NCI-H1092 treated with DMSO at 0.1 percent for 48 hours (cell line): Measurements from ENCODE around the gene CPAMD8.
"Not testable (repeated sequence)": the region's sequence is repeated elsewhere in the genome, so short reads cannot be mapped to it uniquely, and the experiment has no call there.

Experiments used
- DNase-seq: peaks from one replicate; lab custom pipeline; 2025; lab: John Stamatoyannopoulos, UW

The CPAMD8 gene

DNA sequence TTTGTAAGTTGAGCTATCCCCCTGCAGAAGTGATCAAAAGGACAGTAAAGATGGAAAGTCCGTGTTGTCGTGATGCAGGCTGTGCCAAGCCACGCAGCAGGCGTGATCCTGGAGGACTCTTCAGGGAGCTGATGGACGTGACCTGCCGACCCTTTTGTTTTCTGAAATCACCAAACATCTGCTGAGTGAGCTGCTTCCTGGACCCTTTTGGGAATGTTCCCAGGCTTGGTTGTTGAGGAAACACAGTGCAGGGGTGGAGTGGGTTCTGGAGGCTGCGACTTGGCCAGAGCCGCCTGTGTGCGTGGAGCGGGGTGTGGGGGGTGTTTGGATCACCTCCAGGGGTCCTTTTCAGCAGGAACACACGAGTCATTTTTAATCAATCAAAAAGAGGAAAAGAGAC lies 15.4 kb upstream of the CPAMD8 start:
- DNase-seq = peak; percentile 63

DNA sequence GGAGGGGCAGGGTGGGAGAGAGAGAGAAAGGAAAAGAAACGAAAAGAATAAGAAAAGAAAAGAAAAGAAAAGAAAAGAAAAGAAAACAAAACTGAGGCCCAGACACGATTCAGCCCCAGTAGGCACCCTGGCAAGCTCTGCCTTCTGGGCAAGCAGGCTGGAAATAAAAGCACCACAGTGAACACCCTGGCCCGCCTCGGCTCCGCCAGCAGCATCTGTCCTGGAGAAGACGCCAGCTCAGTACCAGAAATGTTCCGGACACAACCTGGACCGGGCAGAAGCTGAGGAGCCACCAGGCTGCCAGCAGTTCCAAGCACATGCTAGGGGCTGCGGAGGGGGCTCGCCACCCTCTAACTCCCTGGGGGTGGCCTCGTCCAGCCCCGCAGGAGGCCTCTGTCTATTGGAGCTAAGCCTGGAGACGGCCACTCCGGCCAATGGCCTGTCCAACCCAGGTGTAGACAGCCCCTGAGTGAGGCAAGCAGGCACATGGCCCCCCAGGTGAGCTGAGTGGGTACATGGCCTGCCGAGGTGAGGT lies 11.4 kb upstream of the CPAMD8 start:
- DNase-seq = no peak

- no peak for DNase-seq
These were observed 10.6 kb upstream of the CPAMD8 start for GRCh38 chr19:17037184-17037583.

- DNase-seq = no peak
These were observed 10.0 kb upstream of the CPAMD8 start for GRCh38 chr19:17036640-17037039.

DNA sequence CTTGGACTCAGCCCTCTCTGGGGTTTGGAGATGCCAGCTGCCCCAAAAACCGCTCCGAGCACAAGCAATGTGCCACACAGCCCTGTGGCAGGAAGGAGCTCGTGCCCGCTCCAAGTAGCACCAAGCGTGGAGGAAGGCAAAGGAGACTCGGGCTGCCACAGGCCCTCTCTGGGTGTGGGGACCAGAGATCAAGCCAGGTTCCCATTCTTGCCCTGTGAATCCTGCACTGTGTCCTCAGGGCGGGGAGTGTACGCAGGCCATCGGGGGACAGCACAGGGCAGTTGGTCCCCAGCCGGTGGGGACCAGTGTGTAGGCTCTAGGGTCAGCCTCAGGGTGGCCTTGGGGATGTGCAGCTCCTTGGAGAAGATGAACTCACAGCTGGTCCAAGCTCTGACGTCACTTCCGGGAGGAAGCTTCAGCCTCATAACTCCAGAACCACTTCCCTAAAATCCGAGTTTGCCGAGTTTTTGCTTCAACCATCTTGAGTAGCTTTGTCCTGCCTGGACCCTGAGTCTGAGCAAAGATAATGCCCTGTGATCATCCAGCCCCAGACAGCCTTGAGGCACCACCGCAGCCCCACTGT lies 9.3 kb upstream of the CPAMD8 start:
- DNase-seq = no peak

GRCh38 chr19:17031741-17032140 lies 5.1 kb upstream of the CPAMD8 start:
- DNase-seq = no peak

DNA sequence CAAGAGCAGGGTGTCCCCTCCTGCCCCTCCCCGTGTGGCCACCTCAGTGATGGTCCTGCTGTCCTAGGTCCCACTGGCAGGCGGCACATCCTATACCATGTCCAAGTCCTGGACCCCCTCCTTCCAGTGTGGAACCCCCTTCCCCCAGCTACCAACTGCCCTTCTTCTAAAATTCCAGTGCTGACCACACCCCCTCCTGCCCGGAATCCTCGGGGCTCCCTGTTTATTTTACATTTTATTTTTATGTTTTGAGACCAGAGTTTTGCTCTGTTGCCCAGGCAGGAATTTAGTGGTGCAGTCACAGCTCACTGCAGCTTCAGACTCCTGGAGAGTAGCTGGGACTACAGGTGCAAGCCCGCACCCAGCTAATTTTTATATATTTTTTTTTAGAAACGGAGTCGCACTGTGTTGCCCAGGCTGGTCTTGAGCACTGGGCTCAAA lies 945 bp upstream of the CPAMD8 start:
- no peak for DNase-seq

- DNase-seq = no peak
These were observed 485 bp downstream of the CPAMD8 start for GRCh38 chr19:17025991-17026658.

- DNase-seq = no peak
These were observed 1.2 kb downstream of the CPAMD8 start for GRCh38 chr19:17025361-17025760.

- not testable (repeated sequence) for DNase-seq
These were observed 1.7 kb downstream of the CPAMD8 start for GRCh38 chr19:17024941-17025340.

DNA sequence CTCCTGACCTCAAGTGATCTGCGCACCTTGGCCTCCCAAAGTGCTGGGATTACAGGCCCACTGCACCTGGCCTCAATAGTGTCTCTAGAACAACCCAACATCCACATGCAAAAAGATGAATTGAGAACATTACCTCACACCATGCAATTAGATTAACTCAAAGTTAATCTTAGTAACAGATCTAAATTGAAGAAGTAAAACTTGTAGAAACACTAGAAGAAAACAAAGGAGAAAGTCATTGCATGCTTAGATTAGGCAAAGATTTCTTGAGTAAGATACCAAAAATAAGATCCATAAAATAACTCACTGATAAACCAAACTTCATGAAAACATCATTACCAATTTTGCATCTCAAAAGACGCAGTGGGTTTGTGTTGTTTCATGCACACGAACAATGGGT lies 2.8 kb downstream of the CPAMD8 start:
- no peak for DNase-seq

DNA sequence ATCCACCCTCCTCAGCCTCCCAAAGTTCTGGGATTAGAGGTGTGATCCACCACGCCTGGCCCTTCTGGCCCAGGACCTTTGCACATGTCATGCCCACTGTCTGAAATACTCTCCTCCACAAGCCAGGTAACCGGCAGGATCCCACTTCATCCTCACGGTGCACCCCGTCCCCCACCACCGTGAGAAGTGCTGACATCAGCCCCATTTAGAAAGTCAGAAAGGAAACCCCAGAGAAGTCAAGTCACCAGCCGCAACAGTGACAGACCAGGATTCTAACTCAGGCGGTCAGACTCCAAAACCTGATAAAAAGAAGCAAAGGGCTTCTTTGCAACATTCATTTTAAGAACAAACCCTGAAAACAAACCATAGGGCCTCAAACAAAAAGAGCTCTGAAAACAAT lies 3.9 kb downstream of the CPAMD8 start:
- no peak for DNase-seq

GRCh38 chr19:17021793-17022590 lies 4.6 kb downstream of the CPAMD8 start:
- no peak for DNase-seq

- DNase-seq = no peak
These were observed 5.3 kb downstream of the CPAMD8 start for GRCh38 chr19:17021328-17021727.

DNA sequence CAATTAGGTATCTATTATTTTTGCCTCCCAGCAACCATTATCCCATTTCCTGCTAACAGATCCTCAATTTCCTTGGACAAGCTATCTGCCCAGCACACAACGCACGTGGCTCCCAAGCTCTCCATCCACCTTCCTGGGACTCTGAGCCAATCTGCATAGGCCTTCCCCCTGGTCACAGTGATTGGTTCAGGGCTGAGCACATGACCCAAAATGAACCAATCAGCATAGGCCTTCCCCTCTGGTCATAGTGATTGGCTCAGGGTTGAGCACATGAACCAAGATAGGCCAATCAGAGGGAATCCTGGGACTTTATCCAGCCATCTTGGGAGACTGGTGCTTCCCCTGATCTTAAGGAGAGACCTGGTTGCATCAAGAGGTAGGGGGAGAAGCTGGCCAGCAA lies 5.8 kb downstream of the CPAMD8 start:
- no peak for DNase-seq

DNA sequence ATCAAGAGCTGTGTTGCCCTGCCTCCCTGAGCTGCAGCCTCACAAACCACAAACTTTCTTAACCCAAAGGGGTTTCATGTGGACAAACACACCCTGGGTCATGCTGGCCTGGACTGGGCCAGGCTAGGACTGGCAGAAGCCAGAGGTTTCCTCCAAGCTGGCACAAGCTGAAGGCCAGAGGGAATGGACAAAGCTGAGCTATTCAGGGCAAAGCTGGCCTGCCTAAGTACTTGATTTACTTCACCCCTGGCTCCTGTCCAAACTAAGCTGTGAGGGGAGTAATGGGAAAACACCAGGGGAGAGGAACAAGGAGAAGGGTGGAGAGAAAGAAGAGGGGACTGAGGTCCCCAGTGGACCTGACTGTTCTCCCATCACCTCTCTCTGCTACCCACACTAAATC lies 6.2 kb downstream of the CPAMD8 start:
- DNase-seq = no peak

DNA sequence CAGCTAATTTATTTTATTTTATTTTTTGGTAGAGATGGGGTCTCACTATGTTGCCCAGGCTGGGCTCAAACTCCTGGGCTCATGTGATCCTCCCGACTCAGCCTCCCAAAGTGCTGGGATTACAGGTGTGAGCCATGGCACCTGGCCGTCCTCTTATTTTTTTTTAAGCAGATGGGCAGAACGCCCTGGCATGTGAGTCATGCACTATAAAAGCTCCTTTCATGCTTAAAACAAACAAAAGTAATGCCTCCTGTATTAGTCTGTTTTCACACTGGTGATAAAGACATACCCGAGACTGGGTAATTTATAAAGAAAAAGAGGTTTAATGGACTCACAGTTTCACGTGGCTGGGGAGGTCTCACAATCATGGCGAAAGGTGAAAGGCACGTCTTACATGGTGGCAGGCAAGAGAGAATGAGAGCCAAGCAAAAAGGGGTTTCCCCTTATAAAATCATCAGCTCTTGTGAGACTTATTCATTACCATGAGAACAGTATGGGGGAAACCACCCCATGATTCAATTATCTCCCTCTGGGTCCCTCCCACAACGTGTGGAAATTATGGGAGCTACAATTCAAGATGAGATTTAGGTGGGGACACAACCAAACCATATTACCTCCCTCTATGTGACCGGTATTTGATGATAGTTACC lies 12.3 kb downstream of the CPAMD8 start:
- DNase-seq = not testable (repeated sequence)

DNA sequence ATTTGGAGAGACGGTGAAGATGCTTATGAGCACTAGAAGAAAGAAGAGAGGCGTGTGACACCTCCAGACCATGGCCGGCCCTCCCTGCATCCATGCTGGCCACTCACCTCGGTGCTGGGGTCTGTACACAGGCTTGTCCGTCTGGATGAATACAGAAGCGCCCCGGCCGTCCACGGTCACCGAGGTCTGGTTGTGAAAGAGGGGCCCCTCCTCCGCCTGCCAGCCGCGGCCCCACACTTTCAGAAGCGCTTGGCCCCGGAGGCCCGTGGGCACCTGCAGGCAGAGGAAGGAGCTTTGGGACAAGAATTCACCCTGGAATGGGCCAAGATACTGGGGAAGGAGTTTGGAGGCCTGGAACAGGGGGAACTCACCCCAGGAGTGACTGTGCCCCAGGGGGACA lies 15.1 kb downstream of the CPAMD8 start:
- no peak for DNase-seq

GRCh38 chr19:17006579-17006978 lies 20.0 kb downstream of the CPAMD8 start:
- no peak for DNase-seq

GRCh38 chr19:17005000-17005399 lies 21.6 kb downstream of the CPAMD8 start:
- DNase-seq = no peak

- DNase-seq = no peak
These were observed 22.2 kb downstream of the CPAMD8 start for GRCh38 chr19:17004386-17004785.

DNA sequence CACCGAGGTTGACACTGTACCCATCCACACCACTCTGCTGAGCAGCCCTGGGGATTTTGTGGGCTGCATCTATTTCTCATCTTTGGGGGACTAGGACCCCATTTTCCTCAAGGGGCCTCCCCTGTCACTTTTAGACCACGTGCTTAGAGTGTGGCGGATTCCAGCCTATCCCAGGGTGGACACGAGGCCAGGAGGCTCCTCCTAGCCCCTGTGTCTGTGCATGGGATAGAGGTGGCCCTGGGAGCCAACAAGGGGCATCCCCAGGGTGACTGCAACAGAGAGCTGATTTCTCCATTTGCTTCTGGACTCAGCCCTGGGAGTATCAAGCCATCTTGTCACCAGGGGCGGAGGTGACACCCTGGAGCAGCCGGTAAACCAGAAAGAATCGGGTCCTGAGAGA lies 24.2 kb downstream of the CPAMD8 start:
- DNase-seq = no peak
